Glutamatergic neuron (in vitro differentiated cells): ENCODE results near the gene POMGNT1. TPM values are rescaled to one million over a fixed set of nuclear protein-coding genes. Genes with fewer than 3 reads are reported as not detected.
"Not testable (repeated sequence)": the region's sequence is repeated elsewhere in the genome, so short reads cannot be mapped to it uniquely, and the experiment has no call there.

Experiments used
- DNase-seq: peaks from one replicate; pipeline ENCODE4 v3.0.0; 2022
- H3K27ac Mint-ChIP-seq: one replicate; pipeline ENCODE4 v1.8.0; 2020; ENCODE audit warnings: mild to moderate bottlenecking, mixed read lengths, inconsistent platforms; ENCODE audit not compliant: unreplicated experiment
- H3K27me3 Mint-ChIP-seq: one replicate; pipeline ENCODE4 v1.8.0; 2020; ENCODE audit warnings: mild to moderate bottlenecking, moderate library complexity, mixed read lengths, inconsistent platforms; ENCODE audit not compliant: unreplicated experiment
- H3K36me3 Mint-ChIP-seq: one replicate; pipeline ENCODE4 v1.8.0; 2020; ENCODE audit warnings: mild to moderate bottlenecking, mixed read lengths, inconsistent platforms; ENCODE audit not compliant: unreplicated experiment
- H3K4me1 Mint-ChIP-seq: one replicate; pipeline ENCODE4 v1.8.0; 2020; ENCODE audit warnings: mild to moderate bottlenecking, low read depth, mixed read lengths, inconsistent platforms; ENCODE audit not compliant: unreplicated experiment
- H3K4me3 Mint-ChIP-seq: one replicate; pipeline ENCODE4 v1.8.0; 2020; ENCODE audit warnings: mild to moderate bottlenecking, mixed read lengths, inconsistent platforms; ENCODE audit not compliant: unreplicated experiment
- H3K9me3 Mint-ChIP-seq: one replicate; pipeline ENCODE4 v1.8.0; 2020; ENCODE audit warnings: mild to moderate bottlenecking, moderate library complexity, mixed read lengths, inconsistent platforms; ENCODE audit not compliant: unreplicated experiment
- CTCF ChIP-seq: fragments of 200-600 bp; sonication (generic); IDR thresholded peaks from one replicate; pipeline ENCODE4 v1.5.0; 2021; ENCODE audit not compliant: partially characterized antibody, unreplicated experiment
- total RNA-seq: library from RNA; stranded (reverse); fragmentation: NEBNext Ultra II Directional; extraction: Animal tissue kit (Norgen Biotek cat#: 25700); gene quantifications from one replicate; pipeline ENCODE4 v1.2.1, GENCODE V29; 2021; ENCODE audit not compliant: unreplicated experiment

Gene POMGNT1
- total RNA-seq, 1 donor from 2014 or later, result 70.2 TPM

- no peaks in the 10 kb centered on the region for H3K27me3 Mint-ChIP-seq
- peaks cover 2% of the 10 kb centered on the region for H3K9me3 Mint-ChIP-seq
- DNase-seq, result no peak
- no peaks in the 10 kb centered on the region for H3K36me3 Mint-ChIP-seq
- H3K4me1 Mint-ChIP-seq, result no peaks in the 10 kb centered on the region
- H3K27ac Mint-ChIP-seq, result no peak overlapping the region
- no peak overlapping the region for H3K4me3 Mint-ChIP-seq
- peak; percentile 42 for TF ChIP-seq CTCF
Measured at GRCh38 chr1:46244656-46245371, 46.6 kb upstream of the POMGNT1 start.

- not testable (repeated sequence) for H3K27me3 Mint-ChIP-seq
Measured at GRCh38 chr1:46243831-46244230, 45.6 kb upstream of the POMGNT1 start.

GRCh38 chr1:46242918-46243317 lies 44.7 kb upstream of the POMGNT1 start:
- Mint-ChIP-seq H3K27ac (no peak overlapping the region), H3K27me3 (no peaks in the 10 kb centered on the region), H3K4me3 (no peak overlapping the region), H3K36me3 (peaks cover 13% of the 10 kb centered on the region), H3K9me3 (peaks cover 14% of the 10 kb centered on the region), H3K4me1 (no peaks in the 10 kb centered on the region)
- no peak for DNase-seq
- TF ChIP-seq CTCF, result no peak

More at GRCh38 chr1:46243831-46244230, 45.6 kb upstream of the POMGNT1 start:
- not testable (repeated sequence) for H3K4me1 Mint-ChIP-seq, H3K9me3 Mint-ChIP-seq, H3K4me3 Mint-ChIP-seq, H3K36me3 Mint-ChIP-seq, H3K27ac Mint-ChIP-seq, DNase-seq

GRCh38 chr1:46241733-46242132 lies 43.5 kb upstream of the POMGNT1 start:
- not testable (repeated sequence) for H3K4me3 Mint-ChIP-seq, H3K4me1 Mint-ChIP-seq, H3K27me3 Mint-ChIP-seq, H3K27ac Mint-ChIP-seq
- Mint-ChIP-seq H3K9me3 (peaks cover 14% of the 10 kb centered on the region), H3K36me3 (peaks cover 13% of the 10 kb centered on the region)
- DNase-seq, result peak; percentile 41

GRCh38 chr1:46238865-46239264 lies 40.6 kb upstream of the POMGNT1 start:
- H3K4me3 Mint-ChIP-seq, H3K4me1 Mint-ChIP-seq, DNase-seq, H3K27ac Mint-ChIP-seq, H3K27me3 Mint-ChIP-seq: not testable (repeated sequence)
- Mint-ChIP-seq H3K9me3 (peaks cover 16% of the 10 kb centered on the region), H3K36me3 (peaks cover 13% of the 10 kb centered on the region)

- no peaks in the 10 kb centered on the region for H3K27me3 Mint-ChIP-seq
- no peaks in the 10 kb centered on the region for H3K4me1 Mint-ChIP-seq
- peaks cover 13% of the 10 kb centered on the region for H3K36me3 Mint-ChIP-seq
- no peak overlapping the region for H3K4me3 Mint-ChIP-seq
- H3K9me3 Mint-ChIP-seq, result peaks cover 15% of the 10 kb centered on the region
- TF ChIP-seq CTCF, result no peak
- no peak overlapping the region for H3K27ac Mint-ChIP-seq
- no peak for DNase-seq
Measured at GRCh38 chr1:46236882-46237281, 38.6 kb upstream of the POMGNT1 start.

GRCh38 chr1:46231231-46231630 lies 33.0 kb upstream of the POMGNT1 start:
- H3K36me3 Mint-ChIP-seq, H3K27me3 Mint-ChIP-seq, H3K4me1 Mint-ChIP-seq, H3K27ac Mint-ChIP-seq, DNase-seq, H3K4me3 Mint-ChIP-seq, H3K9me3 Mint-ChIP-seq: not testable (repeated sequence)
